ENCODE measurements around the gene EDEM2.

- TF ChIP-seq CTCF (IDR thresholded peaks at IDR 0.05) (no peak), POLR2AphosphoS5 (IDR thresholded peaks at IDR 0.05; ENCODE audit: low read depth, low read length) (no peak)
- TF ChIP-seq, protein P1, sequence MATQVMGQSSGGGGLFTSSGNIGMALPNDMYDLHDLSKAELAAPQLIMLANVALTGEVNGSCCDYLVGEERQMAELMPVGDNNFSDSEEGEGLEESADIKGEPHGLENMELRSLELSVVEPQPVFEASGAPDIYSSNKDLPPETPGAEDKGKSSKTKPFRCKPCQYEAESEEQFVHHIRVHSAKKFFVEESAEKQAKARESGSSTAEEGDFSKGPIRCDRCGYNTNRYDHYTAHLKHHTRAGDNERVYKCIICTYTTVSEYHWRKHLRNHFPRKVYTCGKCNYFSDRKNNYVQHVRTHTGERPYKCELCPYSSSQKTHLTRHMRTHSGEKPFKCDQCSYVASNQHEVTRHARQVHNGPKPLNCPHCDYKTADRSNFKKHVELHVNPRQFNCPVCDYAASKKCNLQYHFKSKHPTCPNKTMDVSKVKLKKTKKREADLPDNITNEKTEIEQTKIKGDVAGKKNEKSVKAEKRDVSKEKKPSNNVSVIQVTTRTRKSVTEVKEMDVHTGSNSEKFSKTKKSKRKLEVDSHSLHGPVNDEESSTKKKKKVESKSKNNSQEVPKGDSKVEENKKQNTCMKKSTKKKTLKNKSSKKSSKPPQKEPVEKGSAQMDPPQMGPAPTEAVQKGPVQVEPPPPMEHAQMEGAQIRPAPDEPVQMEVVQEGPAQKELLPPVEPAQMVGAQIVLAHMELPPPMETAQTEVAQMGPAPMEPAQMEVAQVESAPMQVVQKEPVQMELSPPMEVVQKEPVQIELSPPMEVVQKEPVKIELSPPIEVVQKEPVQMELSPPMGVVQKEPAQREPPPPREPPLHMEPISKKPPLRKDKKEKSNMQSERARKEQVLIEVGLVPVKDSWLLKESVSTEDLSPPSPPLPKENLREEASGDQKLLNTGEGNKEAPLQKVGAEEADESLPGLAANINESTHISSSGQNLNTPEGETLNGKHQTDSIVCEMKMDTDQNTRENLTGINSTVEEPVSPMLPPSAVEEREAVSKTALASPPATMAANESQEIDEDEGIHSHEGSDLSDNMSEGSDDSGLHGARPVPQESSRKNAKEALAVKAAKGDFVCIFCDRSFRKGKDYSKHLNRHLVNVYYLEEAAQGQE (IDR thresholded peaks at IDR 0.05; ENCODE audit: insufficient read depth in 1 of 2, low read depth in 2 of 2, low read length in 1 of 2), result no peak
Observed at GRCh38 chr20:35088231-35089145, 58.6 kb downstream of the EDEM2 start.

Data from Panc1 (cell line).